ENCODE results near the gene ZNF576.
A peak's percentile ranks its signal among the peaks of the same experiment; 100 is the strongest.

Gene ZNF576

DNA sequence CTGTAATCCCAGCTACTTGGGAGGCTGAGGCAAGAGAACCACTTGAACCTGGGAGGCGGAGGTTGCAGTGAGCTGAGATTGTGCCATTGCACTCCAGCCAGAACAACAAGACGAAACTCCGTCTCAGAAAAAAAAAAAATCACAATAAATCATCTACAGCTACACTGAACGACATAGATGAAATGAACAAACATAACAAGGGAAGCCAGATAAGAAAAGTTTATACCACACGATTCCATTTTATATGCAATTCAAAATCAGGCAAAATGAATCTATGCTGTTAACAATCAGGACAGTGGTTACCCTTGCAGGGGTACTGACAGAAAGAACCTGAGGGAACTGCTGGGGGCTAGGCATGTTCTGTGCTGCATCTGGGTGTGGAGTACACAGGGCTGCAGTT lies 26.7 kb upstream of the ZNF576 start:
- TF ChIP-seq TAF1 (IDR thresholded peaks at IDR 0.05; ENCODE audit: borderline replicate concordance, insufficient read depth, low read length) (no peak), POLR2AphosphoS5 (IDR thresholded peaks at IDR 0.05; ENCODE audit: low read depth, low read length) (no peak), SIN3A (IDR thresholded peaks at IDR 0.05; ENCODE audit: borderline replicate concordance, insufficient read depth, low read length) (no peak), FOXP2 (optimal IDR thresholded peaks at IDR 0.05; ENCODE audit: borderline replicate concordance, extremely low read depth, extremely low read length, insufficient read depth) (no peak)
- TF ChIP-seq, protein P1, sequence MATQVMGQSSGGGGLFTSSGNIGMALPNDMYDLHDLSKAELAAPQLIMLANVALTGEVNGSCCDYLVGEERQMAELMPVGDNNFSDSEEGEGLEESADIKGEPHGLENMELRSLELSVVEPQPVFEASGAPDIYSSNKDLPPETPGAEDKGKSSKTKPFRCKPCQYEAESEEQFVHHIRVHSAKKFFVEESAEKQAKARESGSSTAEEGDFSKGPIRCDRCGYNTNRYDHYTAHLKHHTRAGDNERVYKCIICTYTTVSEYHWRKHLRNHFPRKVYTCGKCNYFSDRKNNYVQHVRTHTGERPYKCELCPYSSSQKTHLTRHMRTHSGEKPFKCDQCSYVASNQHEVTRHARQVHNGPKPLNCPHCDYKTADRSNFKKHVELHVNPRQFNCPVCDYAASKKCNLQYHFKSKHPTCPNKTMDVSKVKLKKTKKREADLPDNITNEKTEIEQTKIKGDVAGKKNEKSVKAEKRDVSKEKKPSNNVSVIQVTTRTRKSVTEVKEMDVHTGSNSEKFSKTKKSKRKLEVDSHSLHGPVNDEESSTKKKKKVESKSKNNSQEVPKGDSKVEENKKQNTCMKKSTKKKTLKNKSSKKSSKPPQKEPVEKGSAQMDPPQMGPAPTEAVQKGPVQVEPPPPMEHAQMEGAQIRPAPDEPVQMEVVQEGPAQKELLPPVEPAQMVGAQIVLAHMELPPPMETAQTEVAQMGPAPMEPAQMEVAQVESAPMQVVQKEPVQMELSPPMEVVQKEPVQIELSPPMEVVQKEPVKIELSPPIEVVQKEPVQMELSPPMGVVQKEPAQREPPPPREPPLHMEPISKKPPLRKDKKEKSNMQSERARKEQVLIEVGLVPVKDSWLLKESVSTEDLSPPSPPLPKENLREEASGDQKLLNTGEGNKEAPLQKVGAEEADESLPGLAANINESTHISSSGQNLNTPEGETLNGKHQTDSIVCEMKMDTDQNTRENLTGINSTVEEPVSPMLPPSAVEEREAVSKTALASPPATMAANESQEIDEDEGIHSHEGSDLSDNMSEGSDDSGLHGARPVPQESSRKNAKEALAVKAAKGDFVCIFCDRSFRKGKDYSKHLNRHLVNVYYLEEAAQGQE (IDR thresholded peaks at IDR 0.05; ENCODE audit: insufficient read depth in 1 of 2, low read depth in 2 of 2, low read length in 2 of 2) = no peak

DNA sequence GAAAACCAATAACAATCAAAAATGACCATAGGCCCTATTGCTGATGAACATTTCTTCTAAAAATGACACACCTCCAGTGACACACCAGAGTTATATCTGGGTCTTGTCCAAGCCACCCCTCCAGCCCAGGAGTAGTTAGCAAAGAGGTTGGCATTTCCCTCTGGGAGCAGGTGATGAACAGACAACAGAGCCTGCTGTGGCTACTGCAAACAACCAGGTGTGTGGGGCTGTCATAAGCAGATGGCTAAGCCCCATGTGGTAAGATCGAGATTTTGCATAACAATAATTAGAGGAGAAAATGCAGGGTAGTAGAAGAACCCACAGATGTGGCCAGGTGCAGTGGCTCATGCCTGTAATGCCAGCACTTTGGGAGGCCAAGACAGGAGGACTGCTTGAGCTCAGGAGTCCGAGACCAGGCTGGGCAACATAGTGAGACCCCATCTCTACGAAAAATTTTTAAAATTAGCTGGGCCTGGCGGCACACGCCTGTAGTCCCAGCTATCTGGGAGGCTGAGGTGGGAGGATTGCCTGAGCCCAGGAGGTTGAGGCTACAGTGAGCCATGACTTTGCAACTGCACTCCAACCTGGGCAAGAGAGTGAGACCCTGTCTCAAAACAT lies 26.1 kb upstream of the ZNF576 start:
- TF ChIP-seq FOXP2 (optimal IDR thresholded peaks at IDR 0.05; ENCODE audit: borderline replicate concordance, extremely low read depth, extremely low read length, insufficient read depth) (no peak), POLR2AphosphoS5 (IDR thresholded peaks at IDR 0.05; ENCODE audit: low read depth, low read length) (no peak), TAF1 (IDR thresholded peaks at IDR 0.05; ENCODE audit: borderline replicate concordance, insufficient read depth, low read length) (no peak), SIN3A (IDR thresholded peaks at IDR 0.05; ENCODE audit: borderline replicate concordance, insufficient read depth, low read length) (no peak)
- TF ChIP-seq, protein P1 (IDR thresholded peaks at IDR 0.05; ENCODE audit: insufficient read depth in 1 of 2, low read depth in 2 of 2, low read length in 2 of 2) = no peak

DNA sequence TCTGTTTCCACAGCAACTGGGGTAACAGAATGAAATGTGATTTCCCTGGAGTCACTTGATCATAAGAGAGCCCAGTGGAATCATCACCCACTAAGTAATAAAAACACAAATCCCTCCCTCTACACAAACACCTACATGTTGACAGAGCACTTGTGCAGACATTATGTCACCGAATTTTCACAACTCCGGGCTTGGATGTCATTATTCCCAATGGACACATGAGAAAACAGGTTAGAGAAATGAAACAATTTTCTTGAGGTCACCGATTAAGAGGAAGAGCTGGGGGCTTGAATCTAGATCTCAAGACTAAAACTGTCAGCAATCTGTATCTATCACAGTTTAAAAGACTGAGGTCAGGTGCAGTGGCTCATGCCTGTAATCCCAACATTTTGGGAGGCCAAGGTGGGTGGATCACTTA lies 24.2 kb upstream of the ZNF576 start:
- TF ChIP-seq, protein P1 (IDR thresholded peaks at IDR 0.05; ENCODE audit: insufficient read depth in 1 of 2, low read depth in 2 of 2, low read length in 2 of 2) = no peak
- no peak for TF ChIP-seq SIN3A (IDR thresholded peaks at IDR 0.05; ENCODE audit: borderline replicate concordance, insufficient read depth, low read length)
- TF ChIP-seq TAF1 (IDR thresholded peaks at IDR 0.05; ENCODE audit: borderline replicate concordance, insufficient read depth, low read length) = no peak
- no peak for TF ChIP-seq POLR2AphosphoS5 (IDR thresholded peaks at IDR 0.05; ENCODE audit: low read depth, low read length)
- TF ChIP-seq FOXP2 (optimal IDR thresholded peaks at IDR 0.05; ENCODE audit: borderline replicate concordance, extremely low read depth, extremely low read length, insufficient read depth) = no peak

DNA sequence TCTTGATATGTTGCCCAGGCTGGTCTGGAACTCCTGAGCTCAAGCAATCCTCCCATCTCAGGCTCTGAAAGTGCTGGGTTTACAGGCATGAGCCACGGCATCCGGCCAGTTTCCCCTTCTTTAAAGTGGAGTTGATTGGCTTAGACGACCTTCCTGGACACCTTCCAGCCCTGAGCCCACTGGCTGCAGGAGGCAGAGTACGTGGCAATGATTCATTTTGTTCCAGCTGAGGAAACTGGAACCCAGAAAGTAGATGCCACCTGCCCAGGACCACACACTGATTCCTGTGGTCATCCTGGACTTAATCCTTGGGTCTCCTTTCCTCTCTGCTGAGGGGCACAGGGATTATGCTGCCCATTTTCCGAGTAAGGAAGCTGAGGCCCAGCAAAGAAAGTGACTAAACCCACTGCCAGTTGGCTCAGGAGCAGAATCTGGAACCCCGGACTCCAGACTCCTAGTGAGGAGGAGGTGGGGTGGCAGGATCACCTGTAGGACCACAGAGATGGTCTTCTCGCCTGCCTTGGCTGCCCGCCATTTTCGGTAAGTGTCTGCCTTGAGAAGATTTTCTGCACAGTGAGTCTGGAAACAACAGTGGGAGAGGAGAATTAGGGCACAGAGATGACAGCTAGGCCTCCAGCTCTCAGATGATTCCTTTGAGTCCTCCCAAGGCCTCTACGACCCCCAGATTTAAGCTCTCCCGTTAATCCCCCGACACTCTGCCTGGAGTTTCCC lies 21.8 kb upstream of the ZNF576 start:
- TF ChIP-seq SIN3A (IDR thresholded peaks at IDR 0.05; ENCODE audit: borderline replicate concordance, insufficient read depth, low read length) (no peak), POLR2AphosphoS5 (IDR thresholded peaks at IDR 0.05; ENCODE audit: low read depth, low read length) (peak; percentile 52; the same call in 1 of the 2 replicates), TAF1 (IDR thresholded peaks at IDR 0.05; ENCODE audit: borderline replicate concordance, insufficient read depth, low read length) (no peak)
- TF ChIP-seq, protein P1 (IDR thresholded peaks at IDR 0.05; ENCODE audit: insufficient read depth in 1 of 2, low read depth in 2 of 2, low read length in 2 of 2) = no peak
